AG08396 (cell line): ENCODE measurements around the gene NF1.
"Not testable (repeated sequence)": the region's sequence is repeated elsewhere in the genome, so short reads cannot be mapped to it uniquely, and the experiment has no call there.

Experiments used
- DNase-seq: peaks from one replicate; pipeline ENCODE4 v3.0.0; 2012; ENCODE audit warnings: low spot score, mixed read lengths

Gene NF1

DNA sequence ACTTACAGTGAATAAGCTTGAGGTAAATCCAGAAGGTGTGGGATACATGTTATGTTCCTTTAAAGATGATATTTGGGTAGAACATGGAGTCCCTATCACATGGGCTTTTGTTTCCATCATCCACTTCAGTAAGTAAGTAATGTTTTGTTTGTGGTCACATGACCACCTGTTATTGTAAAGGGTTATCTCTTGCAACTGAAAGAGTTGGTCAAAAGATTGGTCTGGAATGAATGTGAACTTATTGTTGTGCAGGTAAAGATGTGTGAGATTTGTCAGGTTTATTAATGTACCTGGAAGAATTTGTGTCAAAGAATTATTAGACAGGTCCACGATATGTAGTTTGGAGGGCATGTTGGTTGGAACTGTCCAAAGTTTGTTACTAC, 200.7 kb downstream of the NF1 start:
- no peak for DNase-seq

DNA sequence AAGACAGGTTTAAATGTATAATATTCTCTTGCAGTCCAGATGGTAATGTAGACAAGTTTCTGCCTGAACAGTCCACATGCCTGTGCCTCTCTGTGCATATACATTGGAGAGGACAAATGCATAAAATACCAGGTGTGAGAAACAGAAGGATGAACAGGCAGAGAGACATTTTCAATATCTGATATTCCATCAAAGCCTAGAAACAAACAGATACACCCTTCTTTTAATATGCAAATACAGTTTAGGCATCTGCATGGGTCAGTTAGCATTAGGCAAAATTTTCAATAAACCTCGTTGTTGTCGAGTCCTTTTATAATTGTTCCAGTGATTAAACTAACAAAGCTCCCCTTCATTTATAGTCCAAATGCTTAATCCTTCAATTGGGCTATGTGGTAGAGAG, 201.4 kb downstream of the NF1 start:
- no peak for DNase-seq

DNA sequence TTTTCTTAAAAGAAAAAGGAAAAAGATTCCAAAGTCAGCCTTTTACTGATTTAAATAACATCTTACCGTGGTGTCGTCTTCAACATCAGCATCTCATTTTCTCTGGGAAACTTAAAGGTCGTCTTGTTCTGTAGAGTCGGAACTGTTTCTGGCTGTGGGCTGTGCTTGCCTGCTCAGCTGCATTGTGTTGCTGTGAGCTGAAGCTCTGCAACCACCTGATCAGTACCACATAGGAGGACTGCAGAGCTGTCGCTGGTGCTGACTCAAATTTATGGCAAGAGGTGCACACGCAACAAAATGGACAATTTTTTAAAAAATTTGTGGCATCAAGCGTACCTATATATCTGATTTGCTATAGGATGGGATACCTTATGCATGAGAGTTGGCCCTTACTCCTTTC, 202.3 kb downstream of the NF1 start, which contains the start of gene OMG:
OMG (minus strand) TSS at position 150 of the 400 bp plus-strand sequence. CDS start 908 bp downstream, outside the sequence.
- DNase-seq = no peak

DNA sequence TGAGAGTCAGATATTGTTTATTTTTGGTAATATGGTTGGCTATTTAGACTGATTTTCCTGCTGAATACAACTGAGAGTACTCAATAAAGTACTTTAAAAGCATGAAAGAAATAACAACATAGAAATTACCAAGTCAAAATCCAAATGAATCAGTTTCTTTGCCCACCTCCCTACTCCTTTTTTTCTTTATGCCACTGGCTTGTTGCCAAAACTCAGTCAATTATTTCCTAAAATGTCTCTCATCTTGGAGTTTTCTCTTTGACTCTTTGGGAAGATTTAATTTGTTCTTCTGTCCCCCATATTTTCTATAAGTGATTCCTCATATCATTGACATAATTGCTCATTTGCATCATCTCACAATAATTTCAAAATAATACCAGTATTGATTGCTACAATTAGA, 204.8 kb downstream of the NF1 start:
- no peak for DNase-seq

DNA sequence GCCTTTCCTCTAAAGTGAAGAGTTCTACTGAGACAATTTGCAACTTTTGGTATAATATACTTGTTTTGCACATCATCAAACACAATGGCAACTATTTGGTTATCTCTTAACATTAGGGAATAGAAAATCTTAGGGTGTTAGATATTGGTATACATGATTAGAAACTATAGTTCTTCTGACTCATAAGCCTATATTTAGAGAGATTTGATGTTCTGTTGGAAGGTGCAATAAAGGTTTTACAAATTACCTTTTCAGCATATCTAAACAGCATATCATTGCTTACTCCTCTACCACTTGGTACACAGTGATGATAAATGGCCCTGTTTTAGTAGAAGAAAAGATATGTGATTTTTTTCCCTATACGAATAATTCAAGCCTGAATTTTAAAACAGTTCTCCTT, 212.9 kb downstream of the NF1 start:
- no peak for DNase-seq

DNA sequence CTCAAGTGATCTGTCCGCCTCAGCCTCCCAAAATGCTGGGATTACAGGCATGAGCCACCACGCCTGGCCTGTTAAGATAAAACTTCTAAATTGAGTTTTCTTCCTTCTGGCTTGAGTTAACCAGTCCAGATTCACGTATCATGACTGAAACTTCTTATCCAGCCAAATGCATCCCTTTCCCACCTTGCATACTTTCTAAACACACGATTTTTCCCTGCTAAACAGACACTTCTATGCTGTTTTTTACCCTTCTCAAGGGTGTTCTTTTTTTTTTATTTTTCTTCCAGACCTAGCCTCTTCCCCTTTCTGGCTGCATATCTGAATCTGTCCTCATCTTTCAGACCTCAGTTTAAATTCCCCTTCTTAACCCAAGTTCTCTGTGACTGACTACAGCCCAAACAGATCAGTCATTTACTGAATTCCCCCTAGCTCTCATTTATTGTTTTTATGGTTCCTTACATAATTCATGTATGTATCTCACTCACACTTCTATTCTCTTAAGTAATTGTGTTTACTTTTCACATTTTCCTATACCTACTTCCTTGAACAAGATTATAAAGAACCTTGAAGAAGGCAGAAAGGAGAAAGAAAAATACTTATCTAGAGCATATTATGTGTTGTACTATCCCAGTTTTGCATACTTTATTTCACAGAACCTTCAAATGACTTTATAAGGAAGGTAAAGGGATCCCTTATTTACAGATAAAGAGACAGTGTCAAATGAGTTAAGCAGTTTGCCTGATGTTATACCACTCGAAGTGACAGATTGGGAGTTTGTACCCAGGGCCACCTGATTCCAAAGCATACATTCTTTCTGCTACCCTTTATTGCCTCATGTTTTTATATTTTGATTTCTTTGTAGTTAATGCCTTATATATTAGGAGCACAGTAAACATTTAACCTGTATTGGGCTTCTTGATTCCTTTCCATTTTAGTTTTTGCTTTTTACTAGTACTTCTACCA, 213.9 kb downstream of the NF1 start:
- no peak for DNase-seq

DNA sequence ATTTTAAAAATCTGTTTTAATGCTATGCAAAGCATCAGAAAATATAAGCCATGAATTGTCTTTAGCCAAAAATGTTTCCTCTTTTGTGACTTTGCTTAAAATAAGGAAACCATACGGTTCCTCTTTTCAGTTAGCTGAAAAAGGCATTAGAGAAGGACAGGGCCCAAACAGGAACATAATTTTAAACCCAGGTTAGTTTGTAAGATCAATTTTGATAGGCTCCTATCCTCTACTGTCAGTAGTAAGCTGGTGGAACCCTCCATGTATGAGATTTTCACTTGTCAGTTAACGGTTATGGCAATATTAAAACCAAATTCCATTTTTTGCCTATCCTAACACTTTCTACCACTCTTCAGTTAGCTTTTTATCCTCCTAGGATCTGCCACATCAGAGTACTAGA, 214.8 kb downstream of the NF1 start:
- no peak for DNase-seq

DNA sequence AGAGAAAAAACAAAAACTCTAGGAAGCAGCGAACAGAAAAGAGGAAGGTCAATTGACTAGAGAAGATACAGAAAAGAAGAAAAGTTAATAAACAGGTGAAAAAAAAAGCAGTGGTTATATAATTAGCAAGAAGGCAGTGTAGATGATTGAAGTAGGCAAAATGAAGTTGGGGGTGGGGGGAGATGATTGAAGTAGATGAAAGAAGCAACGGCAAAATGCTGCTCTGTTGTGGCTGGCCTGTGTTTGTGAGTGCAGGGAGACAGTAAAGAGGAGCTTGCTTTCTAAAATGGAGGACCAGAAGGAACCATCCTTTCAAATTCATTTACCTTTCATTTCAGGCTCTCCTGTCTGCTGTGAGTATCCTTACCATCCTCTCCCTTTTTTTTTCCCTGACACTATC, 215.5 kb downstream of the NF1 start:
- no peak for DNase-seq

DNA sequence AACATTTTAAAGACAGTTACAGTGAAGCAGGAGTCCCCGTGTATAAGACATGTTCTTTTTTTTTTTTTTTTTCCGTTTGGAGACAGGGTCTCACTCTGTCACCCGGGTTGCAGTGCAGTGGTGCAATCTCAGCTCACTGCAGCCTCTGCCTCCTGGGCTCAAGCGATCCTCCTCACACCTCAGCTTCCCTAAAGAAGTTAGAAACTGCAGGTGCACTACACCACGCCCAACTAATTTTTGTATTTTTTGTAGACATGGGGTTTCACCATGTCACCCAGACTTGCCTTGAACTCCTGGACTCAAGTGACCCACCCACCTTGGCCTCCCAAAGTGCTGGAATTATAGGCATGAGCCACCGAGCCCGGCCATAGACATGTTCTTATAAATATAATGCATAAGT, 216.1 kb downstream of the NF1 start:
- no peak for DNase-seq

DNA sequence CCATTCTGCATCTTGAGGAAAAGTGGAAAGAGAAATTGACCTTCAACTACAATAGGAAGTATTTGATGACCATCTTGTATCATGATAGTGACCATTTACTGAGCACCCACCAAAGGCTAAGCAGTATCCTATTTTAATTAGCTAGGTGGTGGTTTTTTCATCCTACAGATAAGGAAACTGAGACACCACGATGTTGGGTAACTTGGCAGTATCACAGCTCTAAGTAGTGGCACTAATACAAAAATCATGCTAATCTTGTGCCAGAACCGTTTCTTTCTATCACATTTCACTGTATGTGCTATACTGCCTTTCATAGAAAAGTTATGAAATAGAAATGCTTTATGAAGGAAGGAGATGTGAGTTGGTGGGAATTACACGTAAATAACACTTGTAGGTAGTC, 216.7 kb downstream of the NF1 start:
- no peak for DNase-seq

DNA sequence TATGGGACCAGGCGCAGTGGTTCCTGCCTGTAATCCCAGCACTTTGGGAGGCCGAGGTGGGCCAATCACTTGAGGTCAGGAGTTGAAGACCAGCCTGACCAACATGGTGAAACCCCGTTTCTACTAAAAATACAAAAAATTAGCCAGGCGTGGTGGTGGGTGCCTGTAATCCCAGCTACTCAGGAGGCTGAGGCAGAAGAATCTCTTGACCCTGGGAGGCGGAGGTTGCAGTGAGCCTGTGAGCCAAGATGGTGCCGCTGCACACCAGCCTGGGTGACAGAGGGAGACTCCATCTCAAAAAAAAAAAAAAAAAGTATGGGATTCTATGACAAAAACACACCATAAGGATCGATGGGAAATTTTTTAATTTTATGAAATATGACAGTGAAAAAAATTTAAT, 217.4 kb downstream of the NF1 start:
- not testable (repeated sequence) for DNase-seq

DNA sequence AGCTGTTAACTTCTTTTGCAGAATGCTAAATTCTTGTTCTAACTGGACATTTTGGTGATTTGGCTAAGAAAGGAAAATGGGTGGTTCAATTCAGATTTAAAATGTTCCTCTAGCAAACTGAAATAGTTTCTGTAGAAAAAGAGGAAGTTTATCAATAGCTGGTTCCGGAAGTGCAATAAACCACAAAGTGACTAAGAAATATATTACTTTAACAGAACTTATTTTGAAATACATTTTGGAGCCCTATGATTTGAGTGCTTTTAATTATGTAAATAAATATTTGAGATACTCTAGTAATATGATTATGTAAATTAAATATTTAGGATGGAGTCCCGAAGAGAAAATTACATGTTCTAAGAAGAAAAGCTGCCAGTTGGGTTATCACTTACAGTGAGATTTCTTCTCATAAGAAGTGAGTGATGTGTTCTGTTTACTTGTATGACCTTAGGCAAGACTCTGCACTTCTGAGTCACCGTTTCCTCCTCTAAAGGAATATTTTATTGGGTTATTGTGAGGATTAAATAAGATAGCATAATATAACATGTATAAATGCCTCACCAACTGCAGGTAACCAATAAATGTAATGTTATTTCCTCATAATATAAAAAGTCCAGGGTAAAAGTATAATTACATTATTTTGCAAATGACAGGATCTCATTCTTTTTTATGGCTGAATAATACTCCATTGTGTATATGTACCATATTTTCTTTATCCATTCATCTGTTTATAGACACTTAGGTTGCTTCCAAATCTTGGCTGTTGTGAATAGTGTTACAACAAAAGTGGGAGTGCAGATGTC, 219.4 kb downstream of the NF1 start, which contains the start of gene EVI2B:
EVI2B (minus strand) TSS at position 73 of the 800 bp plus-strand sequence. CDS start 8,445 bp downstream, outside the sequence.
- DNase-seq = no peak

DNA sequence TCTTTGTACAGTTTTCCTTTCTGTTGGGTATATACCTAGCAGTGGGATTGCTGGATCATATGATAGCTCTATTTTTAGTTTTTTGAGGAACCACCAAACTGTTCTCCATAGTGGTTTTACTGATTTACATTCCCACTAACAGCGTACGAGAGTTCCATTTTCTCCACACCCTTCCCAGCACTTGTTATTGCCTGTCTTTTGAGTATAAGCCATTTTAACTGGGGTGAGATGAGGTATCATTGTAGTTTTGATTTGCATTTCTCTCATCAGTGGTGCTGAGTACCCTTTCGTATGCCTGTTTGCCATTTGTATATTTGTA, 220.0 kb downstream of the NF1 start:
- no peak for DNase-seq

DNA sequence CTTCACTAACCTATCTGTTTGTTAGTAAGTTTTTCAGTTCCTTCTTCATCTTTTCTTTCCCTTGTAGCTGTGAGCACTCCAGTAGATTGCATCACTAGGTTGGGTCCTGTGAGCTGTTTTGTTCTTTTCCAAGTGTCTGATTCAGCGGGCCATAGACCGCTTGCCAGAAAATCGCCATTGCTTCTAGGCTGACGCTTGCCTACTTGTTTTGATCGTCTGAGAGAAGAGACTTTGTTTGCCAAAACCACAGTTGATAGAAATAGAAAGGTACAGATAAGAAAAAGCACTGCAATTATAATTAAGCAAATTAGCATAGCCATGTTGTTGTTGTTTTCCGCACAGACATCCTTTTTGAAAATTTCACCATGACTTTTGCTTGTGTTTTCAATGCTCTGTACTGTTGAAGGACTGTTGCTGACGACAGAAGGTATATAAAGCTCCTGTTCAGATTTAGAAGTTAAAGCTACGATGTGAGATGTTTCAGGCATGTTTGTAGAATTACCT, 223.6 kb downstream of the NF1 start:
- peak; percentile 63 for DNase-seq

DNA sequence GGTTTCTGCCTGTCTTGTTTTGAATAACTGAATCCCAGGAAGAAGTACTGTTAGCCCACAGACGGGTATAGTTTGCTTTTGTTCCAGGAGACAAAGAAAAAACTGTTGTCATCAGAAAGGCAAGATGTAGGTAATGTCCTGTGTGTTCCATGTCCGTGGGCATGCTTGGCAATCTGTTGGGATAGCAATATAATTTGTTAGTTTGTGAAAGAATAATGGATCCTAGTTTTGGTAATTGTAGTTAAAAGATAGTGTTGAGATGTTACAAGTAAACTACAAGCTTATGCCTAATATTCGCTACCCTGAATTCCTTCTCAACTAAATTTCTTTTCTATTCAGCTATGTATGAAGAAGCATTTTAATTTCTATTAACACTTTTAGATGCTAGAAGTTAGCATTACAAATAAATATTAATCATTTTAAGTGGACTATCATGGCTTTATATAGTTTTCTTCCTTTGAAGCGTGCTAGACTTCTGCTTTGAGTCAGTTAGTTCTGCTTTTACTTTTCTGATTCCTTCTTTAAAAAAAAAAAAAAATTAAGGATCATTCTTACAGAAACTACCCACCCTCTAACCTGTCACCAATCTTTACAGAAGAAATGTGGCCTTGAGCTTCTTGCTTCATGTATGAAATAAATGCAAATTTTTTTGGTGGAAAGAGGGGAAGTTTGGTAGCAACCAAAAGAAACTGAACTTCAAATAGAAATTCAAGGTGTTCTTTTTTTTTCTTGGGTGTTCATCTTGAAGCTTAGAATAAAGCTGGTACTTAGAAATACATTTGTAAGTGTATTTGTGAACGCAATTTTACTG, 224.3 kb downstream of the NF1 start:
- DNase-seq = no peak

DNA sequence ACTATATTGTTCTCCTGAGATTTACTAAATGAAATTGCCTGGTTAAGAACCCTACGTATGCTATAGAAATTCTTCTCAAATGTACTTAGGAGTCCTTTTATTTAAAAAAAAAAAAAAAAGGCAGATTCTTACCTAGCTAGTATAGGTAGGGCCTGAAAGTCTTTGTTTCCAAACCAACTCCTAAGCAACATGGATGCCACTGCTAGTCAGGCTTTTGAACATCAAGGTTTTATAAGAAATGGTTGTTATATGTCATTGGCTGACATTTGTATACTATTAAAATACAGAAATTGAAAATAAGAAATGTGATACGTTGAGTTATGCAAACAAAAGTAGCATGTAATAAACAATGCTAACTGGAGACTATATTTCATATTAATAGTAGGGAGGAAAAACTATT, 225.5 kb downstream of the NF1 start:
- DNase-seq = no peak

DNA sequence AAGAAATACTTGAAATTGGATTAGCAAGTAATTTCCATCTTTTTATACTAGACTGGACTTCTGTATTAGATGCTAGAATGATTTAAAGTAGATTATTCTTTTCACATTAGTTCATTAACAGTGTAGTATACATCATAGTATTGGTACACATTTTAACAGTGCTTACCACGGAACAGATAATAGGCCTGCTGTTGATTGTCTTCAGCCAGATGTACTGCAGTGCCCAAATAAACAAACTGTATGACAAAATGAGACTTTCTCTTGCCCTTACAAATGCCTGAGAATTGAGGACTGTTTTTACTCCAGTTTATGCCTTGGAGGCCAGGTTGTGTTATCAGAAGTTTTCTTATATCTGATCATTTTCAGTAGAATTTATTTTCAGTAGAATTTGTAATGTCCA, 226.0 kb downstream of the NF1 start:
- no peak for DNase-seq

DNA sequence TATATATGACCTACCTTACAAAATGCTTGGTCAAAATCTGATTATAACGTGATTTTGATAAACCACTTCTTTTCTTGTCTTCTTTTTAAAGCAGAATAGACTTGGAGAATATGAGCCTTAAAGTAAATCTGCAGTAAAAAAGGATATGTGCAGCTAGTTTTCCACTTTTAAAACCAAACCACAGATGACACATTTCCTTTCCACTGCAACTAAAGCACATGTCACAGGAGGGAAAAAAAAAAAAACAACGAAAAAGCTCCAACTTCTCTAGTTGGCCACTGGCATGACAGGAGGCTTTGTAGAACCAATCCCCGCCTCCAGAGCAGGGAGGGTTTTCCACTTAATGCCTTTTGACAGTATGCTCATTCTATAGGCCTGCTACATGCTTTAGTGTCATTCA, 226.7 kb downstream of the NF1 start, which contains the start of gene EVI2A:
EVI2A (minus strand) TSS at position 142 of the 400 bp plus-strand sequence. CDS start 2,609 bp downstream, outside the sequence.
- DNase-seq = peak; percentile 36

DNA sequence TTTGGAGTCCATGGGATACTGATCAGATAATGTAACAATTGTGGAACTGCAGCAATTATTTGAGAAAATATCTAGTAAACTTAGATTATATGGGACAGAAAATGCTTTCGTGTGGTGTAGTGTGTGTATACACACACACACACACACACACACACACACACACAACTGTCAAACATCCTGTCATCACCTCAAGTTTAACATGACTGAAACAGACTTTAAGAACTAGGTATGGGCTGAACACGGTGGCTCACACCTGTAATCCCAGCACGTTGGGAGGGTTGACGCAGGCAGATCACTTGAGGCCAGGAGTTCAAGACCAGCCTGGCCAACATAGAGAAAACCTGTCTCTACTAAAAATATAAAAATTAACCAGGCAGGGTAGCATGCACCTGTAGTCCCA, 227.2 kb downstream of the NF1 start:
- DNase-seq = no peak

DNA sequence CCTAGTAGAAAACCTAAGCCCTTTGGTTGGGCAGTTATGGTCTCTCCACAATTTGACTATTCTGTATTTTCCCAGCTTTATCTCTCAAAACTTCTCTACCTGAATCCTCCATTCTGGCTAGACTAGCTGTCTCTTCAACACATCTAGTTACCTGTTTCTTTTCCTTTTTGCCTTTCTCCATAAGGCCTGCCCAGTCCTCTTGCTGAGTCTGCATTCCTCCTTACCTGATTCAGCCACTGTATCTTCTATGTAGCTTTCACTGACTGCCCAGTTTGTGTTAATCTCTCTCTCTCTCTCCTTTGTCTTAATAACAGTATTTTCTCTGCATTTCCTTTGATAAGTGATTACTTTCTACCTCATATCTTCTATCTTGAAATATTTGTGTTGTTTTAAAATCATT, 228.8 kb downstream of the NF1 start:
- no peak for DNase-seq

DNA sequence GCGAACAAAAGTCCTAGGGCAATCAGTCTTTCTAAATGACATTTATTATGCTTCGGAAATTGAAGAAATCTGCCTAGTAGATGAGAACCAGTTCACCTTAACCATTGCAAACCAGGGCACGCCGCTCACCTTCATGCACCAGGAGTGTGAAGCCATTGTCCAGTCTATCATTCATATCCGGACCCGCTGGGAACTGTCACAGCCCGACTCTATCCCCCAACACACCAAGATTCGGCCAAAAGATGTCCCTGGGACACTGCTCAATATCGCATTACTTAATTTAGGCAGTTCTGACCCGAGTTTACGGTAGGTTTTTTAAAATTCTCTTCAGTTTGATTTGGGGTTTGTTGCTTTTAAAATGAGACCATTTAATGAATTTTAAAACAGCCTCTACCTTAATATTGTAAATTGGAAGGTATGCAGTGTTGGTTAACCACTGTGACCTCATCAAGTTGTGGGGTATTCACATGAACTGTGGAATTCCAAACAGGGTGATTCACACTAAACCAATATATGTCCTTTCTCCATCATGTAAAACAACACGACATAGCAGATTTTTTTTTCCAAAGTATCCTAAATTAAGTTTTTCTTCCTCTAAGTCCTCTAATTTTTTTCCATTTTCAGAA, 232.9 kb downstream of the NF1 start:
- DNase-seq = peak; percentile 49
